AG09319 (cell line): ENCODE results near the gene KRTAP10-2.

ENCODE experiments used
- DNase-seq: peaks from one replicate; pipeline ENCODE4 v3.0.0-alpha.2; 2010; ENCODE audit warnings: low read depth; ENCODE audit errors: extremely low read depth
- CTCF ChIP-seq: IDR thresholded peaks from 2 replicates; pipeline ENCODE4 v1.5.1; 2011; ENCODE audit warnings: low read depth, mild to moderate bottlenecking, inconsistent platforms, low read length, moderate library complexity

The KRTAP10-2 gene

GRCh38 chr21:44572959-44573583 is 21.8 kb upstream of the KRTAP10-2 start:
- no peak for DNase-seq
- no peak for TF ChIP-seq CTCF

GRCh38 chr21:44571844-44572782 is 20.8 kb upstream of the KRTAP10-2 start:
- TF ChIP-seq CTCF, result no peak
- DNase-seq, result no peak

- no peak for DNase-seq
- no peak for TF ChIP-seq CTCF
Observed at GRCh38 chr21:44571296-44571695, 20.0 kb upstream of the KRTAP10-2 start.

GRCh38 chr21:44569861-44570517 is 18.7 kb upstream of the KRTAP10-2 start:
- TF ChIP-seq CTCF, result no peak
- no peak for DNase-seq

GRCh38 chr21:44568667-44569556 is 17.6 kb upstream of the KRTAP10-2 start:
- no peak for TF ChIP-seq CTCF
- DNase-seq, result no peak

- no peak for DNase-seq
- no peak for TF ChIP-seq CTCF
Observed at GRCh38 chr21:44568261-44568660, 17.0 kb upstream of the KRTAP10-2 start.
